Skeletal muscle cell (primary cell): Measurements from ENCODE around the gene BUB1B.

ENCODE experiments used
- DNase-seq: peaks from one replicate; pipeline ENCODE4 v3.0.0-alpha.2; 2010; ENCODE audit warnings: low read depth
- H3K4me3 ChIP-seq: 2 replicates; pipeline ENCODE4 v1.5.1; 2011; ENCODE audit warnings: low read depth, mild to moderate bottlenecking, control low read depth, low read length, moderate library complexity

Gene BUB1B

GRCh38 chr15:40266828-40267304, 106.0 kb downstream of the BUB1B start:
- no peak overlapping the region for H3K4me3 ChIP-seq
- peak; percentile 72 for DNase-seq

GRCh38 chr15:40267670-40268069, 106.8 kb downstream of the BUB1B start:
- DNase-seq: no peak
- no peak overlapping the region for H3K4me3 ChIP-seq

- H3K4me3 ChIP-seq: no peak overlapping the region
- no peak for DNase-seq
Measured at GRCh38 chr15:40269604-40270003, 108.7 kb downstream of the BUB1B start.

GRCh38 chr15:40270246-40270995, 109.6 kb downstream of the BUB1B start:
- DNase-seq: no peak

More at GRCh38 chr15:40270246-40270995, 109.6 kb downstream of the BUB1B start:
- H3K4me3 ChIP-seq: no peak overlapping the region
